NCI-H1694 treated with DMSO at 0.1 percent for 48 hours (cell line): Measurements from ENCODE around the gene CDC42EP2.

Experiments
- DNase-seq: peaks from one replicate; lab custom pipeline; 2025; lab: John Stamatoyannopoulos, UW

The CDC42EP2 gene

GRCh38 chr11:65298131-65298535, 16.5 kb upstream of the CDC42EP2 start:
- no peak for DNase-seq

GRCh38 chr11:65298655-65299179, 15.9 kb upstream of the CDC42EP2 start:
- DNase-seq, result no peak

GRCh38 chr11:65300621-65301275, 13.9 kb upstream of the CDC42EP2 start:
- DNase-seq, result no peak

GRCh38 chr11:65301491-65302329, 13.0 kb upstream of the CDC42EP2 start:
- DNase-seq, result no peak

- DNase-seq, result no peak
These were observed 11.1 kb upstream of the CDC42EP2 start for GRCh38 chr11:65303555-65303954.

GRCh38 chr11:65304110-65304509, 10.6 kb upstream of the CDC42EP2 start:
- DNase-seq, result no peak

GRCh38 chr11:65304613-65305012, 10.1 kb upstream of the CDC42EP2 start:
- DNase-seq, result no peak

- no peak for DNase-seq
These were observed 9.0 kb upstream of the CDC42EP2 start for GRCh38 chr11:65305501-65306268.

- DNase-seq, result no peak
These were observed 7.1 kb upstream of the CDC42EP2 start for GRCh38 chr11:65307298-65308229.

- DNase-seq, result no peak
These were observed 6.3 kb upstream of the CDC42EP2 start for GRCh38 chr11:65308281-65308891.

- DNase-seq, result no peak
These were observed 5.7 kb upstream of the CDC42EP2 start for GRCh38 chr11:65309006-65309405.

- DNase-seq, result no peak
These were observed 4.5 kb upstream of the CDC42EP2 start for GRCh38 chr11:65310215-65310614.

GRCh38 chr11:65310736-65311135, 3.9 kb upstream of the CDC42EP2 start:
- no peak for DNase-seq

GRCh38 chr11:65311170-65311678, 3.4 kb upstream of the CDC42EP2 start:
- DNase-seq, result no peak

GRCh38 chr11:65315204-65315865, 669 bp downstream of the CDC42EP2 start:
- peak; percentile 62 for DNase-seq

- DNase-seq, result no peak
These were observed 1.2 kb downstream of the CDC42EP2 start for GRCh38 chr11:65315866-65316226.

- DNase-seq, result no peak
These were observed 1.8 kb downstream of the CDC42EP2 start for GRCh38 chr11:65316227-65317024.

- DNase-seq, result no peak
These were observed 2.5 kb downstream of the CDC42EP2 start for GRCh38 chr11:65317025-65317786.
